ENCODE data around the gene TENM4.
A peak's percentile ranks its signal among the peaks of the same experiment; 100 is the strongest.

TENM4 gene

GRCh38 chr11:78821371-78822306 lies 619.2 kb downstream of the TENM4 start:
- no peak for DNase-seq

- DNase-seq = no peak
Measured at GRCh38 chr11:78820741-78821140, 620.1 kb downstream of the TENM4 start.

GRCh38 chr11:78818201-78818600 lies 622.6 kb downstream of the TENM4 start:
- no peak for DNase-seq

- no peak for DNase-seq
Measured at GRCh38 chr11:78815831-78816230, 625.0 kb downstream of the TENM4 start.

- DNase-seq = no peak
Measured at GRCh38 chr11:78812513-78813293, 628.1 kb downstream of the TENM4 start.

- DNase-seq = no peak
Measured at GRCh38 chr11:78810559-78811009, 630.2 kb downstream of the TENM4 start.

- DNase-seq = no peak
Measured at GRCh38 chr11:78809931-78810541, 630.8 kb downstream of the TENM4 start.

- no peak for DNase-seq
Measured at GRCh38 chr11:78808923-78809322, 631.9 kb downstream of the TENM4 start.

GRCh38 chr11:78807351-78807750 lies 633.5 kb downstream of the TENM4 start:
- DNase-seq = no peak

GRCh38 chr11:78806214-78807004 lies 634.4 kb downstream of the TENM4 start:
- no peak for DNase-seq

- DNase-seq = no peak
Measured at GRCh38 chr11:78804991-78805390, 635.8 kb downstream of the TENM4 start.

GRCh38 chr11:78803995-78804394 lies 636.8 kb downstream of the TENM4 start:
- DNase-seq = no peak

GRCh38 chr11:78802058-78802761 lies 638.6 kb downstream of the TENM4 start:
- no peak for DNase-seq

- DNase-seq = no peak
Measured at GRCh38 chr11:78801161-78801884, 639.5 kb downstream of the TENM4 start.

- DNase-seq = no peak
Measured at GRCh38 chr11:78800756-78801155, 640.1 kb downstream of the TENM4 start.

GRCh38 chr11:78800096-78800690 lies 640.6 kb downstream of the TENM4 start:
- DNase-seq = no peak

- peak in 1 of 2 donors; percentile 5 for DNase-seq
Measured at GRCh38 chr11:78798663-78799062, 642.2 kb downstream of the TENM4 start.

GRCh38 chr11:78797559-78797958 lies 643.3 kb downstream of the TENM4 start:
- DNase-seq = no peak

GRCh38 chr11:78796956-78797355 lies 643.9 kb downstream of the TENM4 start:
- DNase-seq = no peak

GRCh38 chr11:78795621-78796261 lies 645.1 kb downstream of the TENM4 start:
- no peak for DNase-seq

Data from bone marrow (tissue), 2 donors.